H1 (cell line): ENCODE results near the gene SPDEF.

ENCODE experiments used
- EZH2 ChIP-seq: fragments of 200-600 bp; sonication (generic); IDR thresholded peaks from 2 replicates; pipeline ENCODE4 v1.7.1; 2012; ENCODE audit warnings: low read depth, mild to moderate bottlenecking, moderate library complexity, low read length, inconsistent platforms; ENCODE audit not compliant: severe bottlenecking
- GABPA ChIP-seq: IDR thresholded peaks from 2 replicates; pipeline ENCODE4 v1.6.1; 2011; ENCODE audit warnings: mild to moderate bottlenecking, low read length, moderate library complexity, borderline replicate concordance; ENCODE audit not compliant: insufficient read depth
- YY1 ChIP-seq: IDR thresholded peaks from 2 replicates; pipeline ENCODE4 v1.6.1; 2011; ENCODE audit warnings: low read depth, mild to moderate bottlenecking, low read length
- TF ChIP-seq, protein P1 (sequence below): IDR thresholded peaks from 2 replicates; pipeline ENCODE4 v1.6.1; 2011; ENCODE audit warnings: low read length, improper control_type of control experiment

DNA sequence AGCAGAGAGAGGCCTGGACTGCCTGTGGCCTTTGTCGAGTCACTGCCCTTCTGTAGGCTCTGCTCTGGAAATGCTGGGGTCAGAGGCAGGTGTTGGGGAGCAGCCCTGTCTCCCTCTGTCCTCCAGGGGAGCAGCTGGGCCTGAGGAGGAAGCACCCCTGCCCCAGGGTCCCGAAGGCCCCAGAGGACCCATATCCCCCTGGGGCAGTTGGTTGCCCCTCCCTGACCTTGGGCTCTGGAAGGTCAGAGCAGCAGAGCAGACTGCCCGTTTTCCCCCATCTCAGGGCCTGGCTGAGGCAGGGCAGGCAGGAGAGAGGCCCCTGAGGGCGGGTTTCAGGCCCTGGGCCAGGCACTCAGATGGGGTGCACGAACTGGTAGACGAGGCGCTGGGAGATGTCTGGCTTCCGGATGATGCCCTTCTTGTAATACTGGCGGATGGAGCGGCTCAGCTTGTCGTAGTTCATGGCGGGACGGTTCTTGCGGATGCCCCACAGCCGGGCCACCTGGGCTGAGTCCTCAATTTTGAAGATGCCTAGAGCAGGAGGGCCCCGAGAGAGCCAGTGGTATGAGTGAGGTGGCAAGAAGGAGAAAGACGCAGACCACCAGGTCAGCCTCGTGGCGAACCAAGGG, 18.1 kb downstream of the SPDEF start:
- TF ChIP-seq, protein P1, sequence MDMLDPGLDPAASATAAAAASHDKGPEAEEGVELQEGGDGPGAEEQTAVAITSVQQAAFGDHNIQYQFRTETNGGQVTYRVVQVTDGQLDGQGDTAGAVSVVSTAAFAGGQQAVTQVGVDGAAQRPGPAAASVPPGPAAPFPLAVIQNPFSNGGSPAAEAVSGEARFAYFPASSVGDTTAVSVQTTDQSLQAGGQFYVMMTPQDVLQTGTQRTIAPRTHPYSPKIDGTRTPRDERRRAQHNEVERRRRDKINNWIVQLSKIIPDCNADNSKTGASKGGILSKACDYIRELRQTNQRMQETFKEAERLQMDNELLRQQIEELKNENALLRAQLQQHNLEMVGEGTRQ = no peak
- no peak for TF ChIP-seq EZH2
- no peak for TF ChIP-seq GABPA
- no peak for TF ChIP-seq YY1
